Naive thymus-derived CD4-positive, alpha-beta T cell (primary cell): ENCODE data around the gene C22orf39. TPM values are rescaled to one million over a fixed set of nuclear protein-coding genes. Genes with fewer than 3 reads are reported as not detected.

ENCODE experiments used
- ATAC-seq: fragments of 150-1000 bp; cut with Tn5 transposase; 2 replicates; pipeline ENCODE4 v1.10.0; 2021; ENCODE audit warnings: mild to moderate bottlenecking, moderate library complexity
- CTCF ChIA-PET: fragments of 350-600 bp; sonication (Branson Sonifier 250); formaldehyde crosslinking; loops from one replicate; lab custom pipeline; 2021; ENCODE audit warnings: antibody characterized with exemption; lab: Charles Lee
- POLR2A ChIA-PET: fragments of 350-600 bp; sonication (Branson Sonifier 250); formaldehyde crosslinking; loops from one replicate; lab custom pipeline; 2021; ENCODE audit warnings: antibody characterized with exemption, inconsistent platforms; lab: Charles Lee
- DNase-seq, 9 donors: peaks; one replicate each; pipeline versions ENCODE4 v3.0.0 to v3.0.0-alpha.2; 2020 to 2022; ENCODE audit warnings: mixed read lengths in 1 of 9
- H3K27ac ChIP-seq: one replicate; pipeline ENCODE4 v1.7.0; 2013; ENCODE audit warnings: mild to moderate bottlenecking, low read depth, low read length, moderate library complexity
- H3K27me3 ChIP-seq, 2 donors: one replicate each; pipeline ENCODE4 v1.7.0; 2013; ENCODE audit warnings: low read length in 2 of 2, mild to moderate bottlenecking in 2 of 2, moderate library complexity in 2 of 2; ENCODE audit not compliant: control insufficient read depth in 2 of 2, insufficient read depth in 2 of 2
- H3K36me3 ChIP-seq, 3 experiments: 1 replicate in 2 of 3; 2 replicates in 1 of 3; pipeline ENCODE4 v1.7.0; 2013; ENCODE audit warnings: low read length in 3 of 3, mild to moderate bottlenecking in 3 of 3, moderate library complexity in 1 of 3; ENCODE audit not compliant: insufficient read depth in 3 of 3, control insufficient read depth in 2 of 3
- H3K4me1 ChIP-seq, 2 donors: one replicate each; pipeline ENCODE4 v1.7.0; 2013; ENCODE audit warnings: low read length in 2 of 2, mild to moderate bottlenecking in 2 of 2, moderate library complexity in 1 of 2; ENCODE audit not compliant: control insufficient read depth in 2 of 2, insufficient read depth in 2 of 2
- H3K4me3 ChIP-seq: 2 replicates; pipeline ENCODE4 v1.7.0; 2013; ENCODE audit warnings: mild to moderate bottlenecking, low read length
- H3K9me3 ChIP-seq, 3 experiments: 1 replicate in 2 of 3; 2 replicates in 1 of 3; pipeline ENCODE4 v1.7.0; 2013; ENCODE audit warnings: low read length in 3 of 3; ENCODE audit not compliant: control insufficient read depth in 2 of 3
- H3K27ac Mint-ChIP-seq, 9 donors: one replicate each; pipeline ENCODE4 v1.8.0; 2020 to 2022; ENCODE audit warnings: mixed read lengths in 9 of 9, mild to moderate bottlenecking in 8 of 9, moderate library complexity in 5 of 9, inconsistent platforms in 2 of 9
- H3K27me3 Mint-ChIP-seq, 5 donors: one replicate each; pipeline ENCODE4 v1.8.0; 2021 to 2022; ENCODE audit warnings: mixed read lengths in 5 of 5, mild to moderate bottlenecking in 1 of 5
- H3K36me3 Mint-ChIP-seq, 5 donors: one replicate each; pipeline ENCODE4 v1.8.0; 2020 to 2022; ENCODE audit warnings: mixed read lengths in 5 of 5, mild to moderate bottlenecking in 3 of 5, inconsistent platforms in 1 of 5
- H3K4me1 Mint-ChIP-seq, 7 donors: one replicate each; pipeline ENCODE4 v1.8.0; 2020 to 2022; ENCODE audit warnings: mixed read lengths in 7 of 7, mild to moderate bottlenecking in 3 of 7, inconsistent platforms in 1 of 7
- H3K4me3 Mint-ChIP-seq, 10 donors: one replicate each; pipeline ENCODE4 v1.8.0; 2020 to 2022; ENCODE audit warnings: mild to moderate bottlenecking in 10 of 10, mixed read lengths in 10 of 10, moderate library complexity in 6 of 10, inconsistent platforms in 2 of 10
- H3K9me3 Mint-ChIP-seq, 11 donors: one replicate each; pipeline ENCODE4 v1.8.0; 2020 to 2022; ENCODE audit warnings: mixed read lengths in 11 of 11, mild to moderate bottlenecking in 4 of 11, inconsistent platforms in 1 of 11, moderate library complexity in 1 of 11
- intact Hi-C, 2 donors: fragments of 100-400 bp; cut with micrococcal nuclease; formaldehyde crosslinking; loops; one replicate each; pipeline ENCODE4 v1.15.1; 2023
- polyA plus RNA-seq, 2 donors: library from polyadenylated mRNA; unstranded; fragments of 300-500 nt; fragmentation: Illumina TruSeq; gene quantifications; one replicate each; pipeline ENCODE4 v1.2.3, GENCODE V29; 2021
- total RNA-seq, 6 experiments: library from RNA in 5 of 6; stranded (reverse) in 5 of 6; gene quantifications; 1 replicate in 5 of 6; 2 replicates in 1 of 6; pipeline ENCODE4 v1.2.3 and lab custom pipeline; 2021 to 2026

C22orf39 gene
- total and polyA plus RNA-seq, 7 experiments from 2014 or later: 34.2 to 58.0 (median 43.4) TPM

- peaks cover 0 to 17% (median 0%) of the 10 kb centered on the region in 5 donors for H3K36me3 Mint-ChIP-seq
- intact Hi-C loops: no loop called here
- CTCF ChIA-PET: interaction anchor here (0.7 to 0.9 kb wide), 2 partner anchors 29 to 1363 kb away, joined by 3 to 4 read pairs; no protein-coding TSS in a partner anchor
- H3K27ac ChIP-seq: peak overlapping the region; percentile 27
- POLR2A ChIA-PET: interaction anchor here (0.7 to 3.2 kb wide), 1 partner anchor 9 kb away, joined by 3 to 11 read pairs; the partner anchor contains the start of genes HIRA and MRPL40
- H3K36me3 ChIP-seq: no peaks in the 10 kb centered on the region
- peaks cover 53 to 93% (median 87%) of the 10 kb centered on the region in 7 donors for H3K4me1 Mint-ChIP-seq
- no peaks in the 10 kb centered on the region for H3K27me3 ChIP-seq
- peaks cover 27 to 45% of the 10 kb centered on the region in 2 donors for H3K4me1 ChIP-seq
- ATAC-seq (no peak), DNase-seq (no peak)
- H3K4me3 ChIP-seq: no peak overlapping the region
- H3K4me3 Mint-ChIP-seq: peak overlapping the region in 8 of 10 donors; percentile 1 to 56 (median 14)
- no peaks in the 10 kb centered on the region for H3K27me3 Mint-ChIP-seq
- H3K9me3 ChIP-seq: no peaks in the 10 kb centered on the region
- peak overlapping the region; percentile 16 to 93 (median 71) for H3K27ac Mint-ChIP-seq
- H3K9me3 Mint-ChIP-seq: no peaks in the 10 kb centered on the region
These were observed 24.8 kb downstream of the C22orf39 start for GRCh38 chr22:19422440-19423301.

DNA sequence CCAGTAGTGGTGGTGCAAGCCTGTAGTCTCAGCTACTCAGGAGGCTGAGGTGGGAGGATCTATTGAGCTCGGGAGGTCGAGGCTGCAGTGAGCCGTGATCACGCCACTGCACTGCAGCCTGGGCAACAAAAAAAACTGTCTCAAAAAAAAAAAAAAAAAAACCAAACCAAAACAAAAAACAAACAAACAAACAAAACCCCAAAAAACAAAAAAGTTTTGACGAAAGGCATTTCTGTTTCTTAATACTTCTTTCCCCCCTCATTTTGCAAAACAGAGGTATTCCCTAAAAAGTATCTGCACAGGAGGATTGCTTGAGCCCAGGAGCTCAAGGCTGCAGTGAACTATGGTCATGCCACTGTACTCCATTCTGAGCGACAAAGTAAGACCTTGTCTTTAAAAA is 27.2 kb downstream of the C22orf39 start:
- ATAC-seq: no peak

GRCh38 chr22:19419464-19420178 is 27.9 kb downstream of the C22orf39 start:
- Histone ChIP-seq H3K27ac (peak overlapping the region; percentile 61), H3K27me3 (no peaks in the 10 kb centered on the region), H3K4me3 (no peak overlapping the region), H3K4me1 (peaks cover 27 to 40% of the 10 kb centered on the region in 2 donors), H3K9me3 (no peaks in the 10 kb centered on the region), H3K36me3 (no peaks in the 10 kb centered on the region)
- H3K36me3 Mint-ChIP-seq: peaks cover 0 to 8% (median 0%) of the 10 kb centered on the region in 5 donors
- intact Hi-C loops: loop anchor here in 1 of 2 donors (1.0 kb wide), 1 partner anchor 11 kb away; no protein-coding TSS in a partner anchor
- H3K27me3 Mint-ChIP-seq: no peaks in the 10 kb centered on the region
- ChIA-PET CTCF (no interaction called here), POLR2A (interaction anchor here (1.0 to 3.2 kb wide), 2 partner anchors 12 to 25 kb away, joined by 4 to 11 read pairs; partner anchors contain the start of genes HIRA and MRPL40)
- peak overlapping the region in 9 of 10 donors; percentile 8 to 65 (median 46) for H3K4me3 Mint-ChIP-seq
- peaks cover 39 to 80% (median 71%) of the 10 kb centered on the region in 7 donors for H3K4me1 Mint-ChIP-seq
- ATAC-seq: peak; percentile 91
- H3K27ac Mint-ChIP-seq: peak overlapping the region; percentile 81 to 95 (median 91)
- DNase-seq: peak in 8 of 9 donors; percentile 28 to 65 (median 44)
- H3K9me3 Mint-ChIP-seq: no peaks in the 10 kb centered on the region

More for the DNA sequence above, 27.2 kb downstream of the C22orf39 start:
- H3K9me3 Mint-ChIP-seq: no peaks in the 10 kb centered on the region
- no peak overlapping the region for H3K4me3 ChIP-seq
- CTCF ChIA-PET: no interaction called here
- no peaks in the 10 kb centered on the region for H3K9me3 ChIP-seq
- H3K27ac Mint-ChIP-seq: peak overlapping the region; percentile 81 to 95 (median 91)
- H3K36me3 Mint-ChIP-seq: peaks cover 0 to 8% (median 0%) of the 10 kb centered on the region in 5 donors
- no peaks in the 10 kb centered on the region for H3K36me3 ChIP-seq
- peaks cover 39 to 82% (median 74%) of the 10 kb centered on the region in 7 donors for H3K4me1 Mint-ChIP-seq
- POLR2A ChIA-PET: interaction anchor here (0.6 to 3.2 kb wide), 5 partner anchors 12 to 124 kb away, joined by 4 to 11 read pairs (median 4); partner anchors contain the start of genes CDC45, HIRA and MRPL40
- H3K4me3 Mint-ChIP-seq: peak overlapping the region in 8 of 10 donors; percentile 1 to 60 (median 48)
- no peaks in the 10 kb centered on the region for H3K27me3 Mint-ChIP-seq
- no peak for DNase-seq
- no peaks in the 10 kb centered on the region for H3K27me3 ChIP-seq
- peak overlapping the region; percentile 61 for H3K27ac ChIP-seq
- intact Hi-C loops: no loop called here
- H3K4me1 ChIP-seq: peaks cover 27 to 45% of the 10 kb centered on the region in 2 donors

GRCh38 chr22:19419086-19419463 is 28.4 kb downstream of the C22orf39 start:
- H3K36me3 ChIP-seq: no peaks in the 10 kb centered on the region
- H3K9me3 ChIP-seq: no peaks in the 10 kb centered on the region
- peak overlapping the region; percentile 81 to 95 (median 91) for H3K27ac Mint-ChIP-seq
- H3K27me3 ChIP-seq: no peaks in the 10 kb centered on the region
- peaks cover 27 to 40% of the 10 kb centered on the region in 2 donors for H3K4me1 ChIP-seq
- CTCF ChIA-PET: no interaction called here
- intact Hi-C loops: loop anchor here in 1 of 2 donors (1.0 kb wide), 1 partner anchor 11 kb away; no protein-coding TSS in a partner anchor
- peak overlapping the region; percentile 61 for H3K27ac ChIP-seq
- no peaks in the 10 kb centered on the region for H3K27me3 Mint-ChIP-seq
- H3K4me1 Mint-ChIP-seq: peaks cover 39 to 78% (median 67%) of the 10 kb centered on the region in 7 donors
- peaks cover 0 to 9% (median 0%) of the 10 kb centered on the region in 5 donors for H3K36me3 Mint-ChIP-seq
- ATAC-seq (peak; percentile 53), DNase-seq (no peak)
- H3K4me3 Mint-ChIP-seq: peak overlapping the region; percentile 7 to 65 (median 48)
- H3K9me3 Mint-ChIP-seq: no peaks in the 10 kb centered on the region
- no peak overlapping the region for H3K4me3 ChIP-seq
- POLR2A ChIA-PET: no interaction called here

DNA sequence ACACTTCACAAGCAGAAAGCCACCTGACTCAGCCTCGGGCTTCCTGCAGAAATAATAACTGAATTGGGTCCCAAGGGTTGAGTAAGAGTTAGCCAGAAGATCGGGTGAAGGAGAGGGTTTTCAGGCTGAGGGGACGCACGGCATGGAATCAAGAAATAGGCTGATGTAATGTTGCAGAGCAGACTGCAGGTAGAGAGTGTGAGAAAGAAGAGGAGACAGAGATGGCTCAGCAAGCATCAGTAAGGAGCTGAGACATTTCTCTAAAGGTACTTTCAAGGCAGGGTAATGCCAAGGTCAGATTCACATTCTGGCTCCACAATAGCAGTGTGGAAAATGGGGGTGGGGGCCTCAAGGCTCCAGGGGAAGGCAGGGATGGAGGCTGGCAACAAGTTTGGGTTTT is 34.6 kb downstream of the C22orf39 start:
- H3K4me3 Mint-ChIP-seq: no peak overlapping the region
- H3K4me1 Mint-ChIP-seq: peaks cover 6 to 40% (median 32%) of the 10 kb centered on the region in 7 donors
- no peaks in the 10 kb centered on the region for H3K27me3 Mint-ChIP-seq
- intact Hi-C loops: no loop called here
- H3K27ac ChIP-seq: no peak overlapping the region
- CTCF ChIA-PET: no interaction called here
- POLR2A ChIA-PET: interaction anchor here (0.6 to 0.8 kb wide), 2 partner anchors 15 to 76 kb away, joined by 3 read pairs; no protein-coding TSS in a partner anchor
- H3K4me3 ChIP-seq: no peak overlapping the region
- peaks cover 0 to 25% (median 12%) of the 10 kb centered on the region in 5 donors for H3K36me3 Mint-ChIP-seq
- H3K27me3 ChIP-seq: no peaks in the 10 kb centered on the region
- H3K9me3 Mint-ChIP-seq: no peaks in the 10 kb centered on the region
- H3K4me1 ChIP-seq: no peaks in the 10 kb centered on the region
- peak overlapping the region in 3 of 9 donors; percentile 39 to 66 (median 58) for H3K27ac Mint-ChIP-seq
- H3K36me3 ChIP-seq: peaks cover 3 to 31% (median 10%) of the 10 kb centered on the region in 3 experiments
- no peak for DNase-seq
- no peak for ATAC-seq
- H3K9me3 ChIP-seq: no peaks in the 10 kb centered on the region

DNA sequence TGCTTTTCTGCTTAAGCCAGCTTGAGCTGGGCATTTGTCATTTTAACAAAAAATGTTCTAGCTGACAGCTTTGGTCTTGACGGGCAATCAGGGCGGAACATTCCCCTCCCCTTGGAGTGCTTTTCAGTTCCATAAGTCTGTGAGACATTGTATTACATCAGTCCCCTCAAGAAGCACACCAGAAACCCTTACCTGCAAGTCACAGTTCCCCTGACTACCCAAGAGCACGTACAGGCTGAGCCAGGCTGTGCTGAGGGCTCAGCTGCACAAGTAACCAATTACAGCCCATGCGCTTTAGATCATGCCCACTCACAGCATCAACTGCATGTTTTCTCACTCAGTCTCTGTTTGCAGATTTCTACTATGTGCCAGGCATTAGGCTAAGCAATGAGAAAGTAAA is 35.0 kb downstream of the C22orf39 start:
- H3K9me3 Mint-ChIP-seq: no peaks in the 10 kb centered on the region
- no peak for ATAC-seq
- peaks cover 6 to 37% (median 29%) of the 10 kb centered on the region in 7 donors for H3K4me1 Mint-ChIP-seq
- H3K4me3 Mint-ChIP-seq: no peak overlapping the region
- DNase-seq: no peak
- intact Hi-C loops: no loop called here
- H3K27me3 Mint-ChIP-seq: no peaks in the 10 kb centered on the region
- H3K27ac Mint-ChIP-seq: peak overlapping the region in 3 of 9 donors; percentile 39 to 66 (median 58)
- peaks cover 0 to 29% (median 11%) of the 10 kb centered on the region in 5 donors for H3K36me3 Mint-ChIP-seq
- H3K36me3 ChIP-seq: peaks cover 3 to 35% (median 14%) of the 10 kb centered on the region in 3 experiments
- no peaks in the 10 kb centered on the region for H3K9me3 ChIP-seq
- H3K4me3 ChIP-seq: no peak overlapping the region
- H3K27me3 ChIP-seq: no peaks in the 10 kb centered on the region
- H3K4me1 ChIP-seq: no peaks in the 10 kb centered on the region
- CTCF ChIA-PET: interaction anchor here (0.6 kb wide), 1 partner anchor 9 kb away, joined by 3 read pairs; no protein-coding TSS in a partner anchor
- no peak overlapping the region for H3K27ac ChIP-seq
- POLR2A ChIA-PET: interaction anchor here (0.6 to 0.8 kb wide), 2 partner anchors 15 to 76 kb away, joined by 3 read pairs; no protein-coding TSS in a partner anchor
